Esophagus muscularis mucosa (tissue), 4 donors: Measurements from ENCODE around the gene PSAP. TPM values are rescaled to one million over a fixed set of nuclear protein-coding genes. Genes with fewer than 3 reads are reported as not detected.
A peak's percentile ranks its signal among the peaks of the same experiment; 100 is the strongest.

ENCODE experiments used
- DNase-seq: peaks from one replicate; pipeline ENCODE4 v3.0.0-alpha.2; 2017; ENCODE audit errors: extremely low spot score
- H3K27ac ChIP-seq, 4 donors: fragments of 200-600 bp; sonication (generic); replicated peaks in 1 of 4; 1 replicate in 3 of 4; 2 replicates in 1 of 4; pipeline ENCODE4 v1.5.1; 2016 to 2019; ENCODE audit warnings: mild to moderate bottlenecking in 1 of 4
- H3K27me3 ChIP-seq, 4 donors: fragments of 200-600 bp; sonication (generic); one replicate each; pipeline versions ENCODE4 v1.5.1 to v1.6.0; 2016 to 2019
- H3K36me3 ChIP-seq, 4 donors: fragments of 200-600 bp; sonication (generic); one replicate each; pipeline ENCODE4 v1.5.1; 2016 to 2019
- H3K4me1 ChIP-seq, 4 donors: fragments of 200-600 bp; sonication (generic); one replicate each; pipeline ENCODE4 v1.5.1; 2016 to 2019
- H3K4me3 ChIP-seq, 4 donors: fragments of 200-600 bp; sonication (generic); 1 replicate in 2 of 4; 2 replicates in 2 of 4; pipeline ENCODE4 v1.5.1; 2016 to 2019; ENCODE audit warnings: mild to moderate bottlenecking in 4 of 4, moderate library complexity in 1 of 4
- H3K9me3 ChIP-seq, 4 donors: fragments of 200-600 bp; sonication (generic); 1 replicate in 3 of 4; 2 replicates in 1 of 4; pipeline ENCODE4 v1.5.1; 2016 to 2019
- CTCF ChIP-seq, 3 experiments: fragments of 200-600 bp in 2 of 3; fragments of 450-650 bp in 1 of 3; sonication (generic) in 2 of 3; IDR thresholded peaks; one replicate each; pipeline ENCODE4 v1.5.1; 2017 to 2019; ENCODE audit warnings: antibody characterized with exemption in 3 of 3, mild to moderate bottlenecking in 2 of 3, moderate library complexity in 1 of 3
- EP300 ChIP-seq: sonication (generic); formaldehyde crosslinking; IDR thresholded peaks from one replicate; pipeline ENCODE4 v1.6.1; 2017; ENCODE audit warnings: antibody characterized with exemption
- POLR2A ChIP-seq: fragments of 450-650 bp; IDR thresholded peaks from one replicate; pipeline ENCODE4 v1.6.1; 2017; ENCODE audit warnings: antibody characterized with exemption, moderate library complexity, mild to moderate bottlenecking, low read depth
- POLR2AphosphoS5 ChIP-seq, 2 donors: sonication (generic); formaldehyde crosslinking; IDR thresholded peaks; one replicate each; pipeline ENCODE4 v1.6.1; 2017; ENCODE audit warnings: antibody characterized with exemption in 2 of 2
- WGBS: methylation state at CpG from one replicate; pipeline ENCODE4 v1.1.5; 2018; 5-methylcytosine and 5-hydroxymethylcytosine counted together
- intact Hi-C: fragments of 100-400 bp; cut with DNase I; formaldehyde crosslinking; loops from one replicate; pipeline ENCODE4 v1.15.1; 2023
- total RNA-seq, 4 donors: library from RNA; depleted of rRNA; stranded (reverse); fragments of >200 nt; gene quantifications; one replicate each; pipeline versions ENCODE4 v1.1.0 to v1.2.1, GENCODE V29; 2016

The PSAP gene
- total RNA-seq, 4 donors from 2014 or later = 537 to 740 (median 698) TPM

GRCh38 chr10:71771204-71771603 is 79.8 kb downstream of the PSAP start:
- H3K36me3 ChIP-seq = no peaks in the 10 kb centered on the region
- peaks cover 82 to 97% (median 92%) of the 10 kb centered on the region in 4 donors for H3K4me1 ChIP-seq
- H3K9me3 ChIP-seq = no peaks in the 10 kb centered on the region
- intact Hi-C loops = loop anchor here (5.0 kb wide), 2 partner anchors 59 to 149 kb away; no protein-coding TSS in a partner anchor
- no peak for DNase-seq
- 66% methylated on average over 2 of the region's 2 CpGs for WGBS
- peak overlapping the region; percentile 76 to 95 (median 85) for H3K4me3 ChIP-seq
- H3K27me3 ChIP-seq = no peaks in the 10 kb centered on the region
- H3K27ac ChIP-seq = peak overlapping the region; percentile 94 to 98 (median 96)
- TF ChIP-seq EP300 (no peak), POLR2A (no peak), POLR2AphosphoS5 (IDR thresholded peaks at IDR 0.05) (no peak), CTCF (IDR thresholded peaks at IDR 0.05) (no peak)

- TF ChIP-seq POLR2AphosphoS5 (IDR thresholded peaks at IDR 0.05) (peak in 1 of 2 donors; percentile 17), EP300 (no peak)
- no peak for DNase-seq
- 56% methylated on average over 2 of the region's 3 CpGs for WGBS
These were observed 80.3 kb downstream of the PSAP start for GRCh38 chr10:71770789-71771188.

GRCh38 chr10:71770255-71770654 is 80.8 kb downstream of the PSAP start:
- no peaks in the 10 kb centered on the region for H3K36me3 ChIP-seq
- no peak for DNase-seq
- intact Hi-C loops = loop anchor here (5.0 kb wide), 2 partner anchors 58 to 148 kb away; no protein-coding TSS in a partner anchor
- WGBS = 75% methylated on average over 3 of the region's 3 CpGs
- H3K27ac ChIP-seq = peak overlapping the region; percentile 94 to 98 (median 96)
- H3K4me1 ChIP-seq = peaks cover 89 to 98% (median 97%) of the 10 kb centered on the region in 4 donors
- TF ChIP-seq CTCF (IDR thresholded peaks at IDR 0.05) (no peak), POLR2AphosphoS5 (IDR thresholded peaks at IDR 0.05) (peak in 1 of 2 donors; percentile 11)
- peak overlapping the region; percentile 76 to 95 (median 85) for H3K4me3 ChIP-seq
- no peaks in the 10 kb centered on the region for H3K27me3 ChIP-seq
- H3K9me3 ChIP-seq = no peaks in the 10 kb centered on the region

More at GRCh38 chr10:71770789-71771188, 80.3 kb downstream of the PSAP start:
- peaks cover 86 to 97% (median 94%) of the 10 kb centered on the region in 4 donors for H3K4me1 ChIP-seq
- H3K4me3 ChIP-seq = peak overlapping the region; percentile 76 to 95 (median 85)
- intact Hi-C loops = loop anchor here (5.0 kb wide), 2 partner anchors 58 to 148 kb away; no protein-coding TSS in a partner anchor
- H3K9me3 ChIP-seq = no peaks in the 10 kb centered on the region
- no peaks in the 10 kb centered on the region for H3K36me3 ChIP-seq
- no peaks in the 10 kb centered on the region for H3K27me3 ChIP-seq
- H3K27ac ChIP-seq = peak overlapping the region; percentile 94 to 98 (median 96)

- Histone ChIP-seq H3K27me3 (no peaks in the 10 kb centered on the region), H3K36me3 (peaks cover 0 to 6% (median 0%) of the 10 kb centered on the region in 4 donors), H3K27ac (peak overlapping the region; percentile 94 to 98 (median 96)), H3K4me1 (peaks cover 91 to 98% (median 97%) of the 10 kb centered on the region in 4 donors), H3K9me3 (no peaks in the 10 kb centered on the region), H3K4me3 (peak overlapping the region; percentile 17 to 80 (median 32))
- DNase-seq = no peak
- intact Hi-C loops = no loop called here
- no peak for TF ChIP-seq EP300
- TF ChIP-seq POLR2AphosphoS5 (IDR thresholded peaks at IDR 0.05) = peak in 1 of 2 donors; percentile 13
- WGBS = 24% methylated on average over 5 of the region's 5 CpGs
These were observed 81.7 kb downstream of the PSAP start for GRCh38 chr10:71769279-71769823.

- H3K4me1 ChIP-seq = peaks cover 98 to 100% (median 99%) of the 10 kb centered on the region in 4 donors
- peak overlapping the region in 2 of 4 donors; percentile 15 to 34 for H3K4me3 ChIP-seq
- no peaks in the 10 kb centered on the region for H3K27me3 ChIP-seq
- peak in 1 of 2 donors; percentile 2 for TF ChIP-seq POLR2AphosphoS5 (IDR thresholded peaks at IDR 0.05)
- no peak for TF ChIP-seq EP300
- intact Hi-C loops = no loop called here
- no peaks in the 10 kb centered on the region for H3K9me3 ChIP-seq
- WGBS = 47% methylated on average over 5 of the region's 10 CpGs
- peak overlapping the region; percentile 94 to 98 (median 96) for H3K27ac ChIP-seq
- no peak for DNase-seq
- H3K36me3 ChIP-seq = peaks cover 0 to 19% (median 4%) of the 10 kb centered on the region in 4 donors
These were observed 83.5 kb downstream of the PSAP start for GRCh38 chr10:71767420-71768035.

GRCh38 chr10:71766717-71767419 is 84.2 kb downstream of the PSAP start:
- intact Hi-C loops = no loop called here
- no peaks in the 10 kb centered on the region for H3K27me3 ChIP-seq
- peaks cover 98 to 100% (median 99%) of the 10 kb centered on the region in 4 donors for H3K4me1 ChIP-seq
- no peak for DNase-seq
- TF ChIP-seq CTCF (IDR thresholded peaks at IDR 0.05) (no peak), POLR2A (no peak), EP300 (peak; percentile 61), POLR2AphosphoS5 (IDR thresholded peaks at IDR 0.05) (peak; percentile 40 to 86)
- peak overlapping the region in 1 of 4 donors; percentile 5 for H3K4me3 ChIP-seq
- H3K36me3 ChIP-seq = peaks cover 0 to 26% (median 10%) of the 10 kb centered on the region in 4 donors
- 49% methylated on average over 9 of the region's 10 CpGs for WGBS
- peak overlapping the region; percentile 94 to 98 (median 96) for H3K27ac ChIP-seq
- no peaks in the 10 kb centered on the region for H3K9me3 ChIP-seq
